UCSD-AML1 (cell line): ENCODE results near the gene MEIOB.

Experiments
- DNase-seq: peaks from one replicate; lab custom pipeline; 2025; ENCODE audit not compliant: unreplicated experiment; lab: John Stamatoyannopoulos, UW

The MEIOB gene

GRCh38 chr16:1789643-1790045 is 82.3 kb downstream of the MEIOB start:
- DNase-seq = no peak

DNA sequence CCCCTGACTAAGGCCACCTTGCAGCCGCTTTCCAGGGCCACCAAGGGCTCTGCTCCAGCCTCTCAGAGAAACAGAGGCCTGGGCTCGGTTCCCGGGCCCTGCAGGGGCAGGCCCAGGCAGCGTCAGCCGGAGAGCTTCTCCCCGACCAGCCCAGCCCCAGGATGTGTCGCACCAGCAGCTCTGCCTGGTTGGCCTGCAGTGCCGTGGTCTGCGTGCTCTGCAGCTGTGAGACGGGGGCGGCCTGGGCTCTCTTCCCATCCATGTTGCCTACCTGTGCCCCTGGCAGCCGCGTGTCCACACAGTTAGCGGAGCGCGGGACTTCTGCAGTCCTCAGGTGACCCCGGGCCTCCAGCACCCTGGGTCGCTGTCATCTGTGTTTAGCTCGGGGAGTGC is 83.3 kb downstream of the MEIOB start:
- DNase-seq = no peak

GRCh38 chr16:1788095-1788707 is 83.8 kb downstream of the MEIOB start:
- DNase-seq = no peak

GRCh38 chr16:1787322-1788094 is 84.5 kb downstream of the MEIOB start:
- no peak for DNase-seq

DNA sequence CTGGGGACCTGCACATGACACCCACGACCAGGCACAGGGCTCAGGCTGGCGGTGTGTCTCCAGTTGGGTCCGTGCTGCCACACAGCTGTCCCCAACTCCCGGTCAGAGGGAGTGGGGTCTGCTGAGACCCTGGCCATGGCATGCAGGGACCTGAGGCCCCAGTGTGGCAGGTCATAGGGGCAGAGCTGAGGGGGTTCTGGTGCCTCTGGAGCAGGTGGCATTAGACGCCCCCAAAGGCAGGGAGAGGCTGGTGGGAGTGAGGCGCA is 85.0 kb downstream of the MEIOB start:
- no peak for DNase-seq

GRCh38 chr16:1786242-1787055 is 85.5 kb downstream of the MEIOB start:
- no peak for DNase-seq

DNA sequence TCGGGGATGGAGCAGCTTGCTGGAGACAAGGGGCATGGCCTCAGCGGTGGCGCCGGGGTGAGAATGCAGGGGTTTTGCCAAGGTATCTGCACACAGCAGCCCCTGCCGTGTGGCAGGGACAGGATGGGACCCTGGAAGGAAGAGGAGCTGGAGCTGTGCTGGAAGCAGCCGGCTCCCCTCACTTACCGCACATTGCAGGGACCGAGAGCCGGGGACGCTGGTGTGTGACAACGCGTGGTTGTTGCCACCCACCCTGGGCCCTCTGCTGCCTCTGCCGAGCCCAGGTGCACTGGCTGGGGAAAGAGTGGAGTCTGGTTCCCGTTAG is 86.2 kb downstream of the MEIOB start:
- DNase-seq = no peak

GRCh38 chr16:1784977-1785845 is 86.8 kb downstream of the MEIOB start:
- DNase-seq = no peak
